Measurements from ENCODE around the gene CAMTA2.

DNA sequence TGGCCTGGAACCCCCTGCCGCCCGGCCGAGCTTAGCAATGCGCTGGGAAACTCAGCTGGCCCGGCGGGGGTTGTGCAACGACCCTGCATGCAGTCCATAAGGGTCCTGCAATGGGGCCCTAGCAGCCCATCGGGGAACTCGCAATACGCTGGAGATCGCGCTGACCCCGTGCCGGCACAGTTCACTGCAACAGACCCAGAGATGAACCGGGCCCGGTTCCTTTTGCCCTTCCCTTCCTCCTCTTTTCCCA is 48.0 kb downstream of the CAMTA2 start:
- no peak for TF ChIP-seq EZH2 (IDR thresholded peaks at IDR 0.05; ENCODE audit: borderline replicate concordance, insufficient read depth, low read length, poor library complexity, severe bottlenecking)
- no peak for TF ChIP-seq CTCF (IDR thresholded peaks at IDR 0.05; ENCODE audit: poor library complexity, severe bottlenecking)
- TF ChIP-seq SMC3 (conservative IDR thresholded peaks at IDR 0.05; ENCODE audit: poor library complexity), result no peak
- no peak for TF ChIP-seq POLR2AphosphoS5 (IDR thresholded peaks at IDR 0.05)
- no peak for TF ChIP-seq EP300 (conservative IDR thresholded peaks at IDR 0.05; ENCODE audit: poor library complexity, severe bottlenecking)
- no peak for TF ChIP-seq TAF1 (IDR thresholded peaks at IDR 0.05; ENCODE audit: low read depth)
- TF ChIP-seq RAD21 (conservative IDR thresholded peaks at IDR 0.05), result no peak
